Effector CD4-positive, alpha-beta T cell (primary cell): Measurements from ENCODE around the gene TUBGCP4.

Source experiments
- DNase-seq: peaks from one replicate; pipeline ENCODE4 v3.0.0-alpha.2; 2020

Gene TUBGCP4

GRCh38 chr15:43406189-43406588 is 35.3 kb downstream of the TUBGCP4 start:
- no peak for DNase-seq

DNA sequence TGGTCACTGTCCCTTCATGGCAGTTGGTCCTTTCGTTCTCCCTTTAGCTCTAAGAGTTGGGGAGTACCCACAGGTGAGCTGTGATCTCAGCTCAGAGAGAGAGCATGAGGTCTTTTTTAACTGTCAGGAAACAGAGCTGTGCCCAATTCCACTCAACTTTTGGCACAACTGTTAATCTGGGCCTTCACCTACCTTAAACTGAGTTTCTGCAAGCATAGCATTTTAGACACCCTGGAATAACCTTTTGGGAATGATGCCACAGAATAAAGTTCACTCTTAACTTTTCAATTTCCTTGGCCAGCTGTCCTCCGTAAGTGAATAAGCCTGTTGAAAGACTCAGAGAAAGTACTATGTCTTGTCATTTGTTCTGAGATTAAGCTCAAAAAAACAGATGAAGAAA is 35.9 kb downstream of the TUBGCP4 start:
- no peak for DNase-seq

DNA sequence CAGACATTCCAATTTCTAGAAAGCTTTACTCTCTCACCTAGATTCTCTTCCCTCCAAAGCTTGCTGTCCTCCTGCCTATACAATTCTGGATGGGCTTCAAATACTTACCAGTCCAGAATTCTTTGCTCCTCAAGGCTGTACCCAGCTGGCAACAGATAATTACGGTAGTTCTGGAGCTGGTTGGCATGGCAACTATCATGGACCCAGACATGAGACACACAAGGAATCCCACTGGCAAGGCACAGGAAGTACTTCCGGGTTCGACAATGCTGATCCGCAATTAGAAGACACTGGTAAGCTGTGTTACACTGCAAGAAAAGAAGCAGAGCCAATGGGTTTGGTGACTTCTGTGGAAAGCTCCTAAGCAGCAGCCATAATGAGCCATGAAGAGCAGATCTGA is 37.9 kb downstream of the TUBGCP4 start:
- DNase-seq = no peak

- no peak for DNase-seq
Measured at GRCh38 chr15:43410572-43411214, 39.8 kb downstream of the TUBGCP4 start.

DNA sequence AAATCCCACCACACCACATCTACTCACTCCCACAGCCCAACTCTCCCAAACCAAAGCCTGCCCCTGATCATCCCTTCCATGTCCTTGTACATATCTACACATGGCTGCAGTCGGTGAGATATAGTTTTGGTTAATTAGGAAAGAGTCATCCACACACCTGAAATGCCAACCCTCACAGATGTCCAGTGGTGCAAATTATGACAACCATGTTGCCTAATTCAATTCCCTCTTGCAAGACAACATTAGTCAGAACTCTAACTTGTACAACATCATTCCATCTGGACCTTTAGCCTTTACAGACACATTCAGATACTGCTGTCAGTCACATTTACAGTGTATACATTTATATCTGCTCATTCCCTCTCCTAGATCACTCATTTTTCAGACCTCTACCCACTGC is 41.2 kb downstream of the TUBGCP4 start:
- DNase-seq = no peak

DNA sequence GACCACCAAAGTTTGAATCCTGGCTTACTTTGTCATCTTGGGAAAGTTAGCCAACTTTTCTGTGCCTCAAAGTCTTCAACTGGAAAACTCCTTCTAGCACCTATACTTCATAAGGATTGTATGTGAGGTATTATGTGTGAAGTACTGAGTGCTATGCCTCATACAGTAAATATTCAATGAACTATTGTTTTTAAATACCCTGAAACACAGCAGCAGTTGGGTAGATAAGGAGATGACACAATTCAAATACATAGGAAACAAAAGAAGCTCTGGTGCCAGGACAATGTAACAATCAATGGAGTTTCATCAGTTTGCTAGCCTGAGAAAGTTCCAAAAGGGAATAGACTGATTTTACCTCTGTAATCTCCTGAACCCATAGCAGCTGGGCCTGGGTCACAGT is 43.3 kb downstream of the TUBGCP4 start:
- DNase-seq = no peak

GRCh38 chr15:43420435-43420834 is 49.5 kb downstream of the TUBGCP4 start:
- DNase-seq = no peak

GRCh38 chr15:43420876-43421275 is 50.0 kb downstream of the TUBGCP4 start:
- DNase-seq = no peak

- no peak for DNase-seq
Measured at GRCh38 chr15:43423793-43424192, 52.9 kb downstream of the TUBGCP4 start.

DNA sequence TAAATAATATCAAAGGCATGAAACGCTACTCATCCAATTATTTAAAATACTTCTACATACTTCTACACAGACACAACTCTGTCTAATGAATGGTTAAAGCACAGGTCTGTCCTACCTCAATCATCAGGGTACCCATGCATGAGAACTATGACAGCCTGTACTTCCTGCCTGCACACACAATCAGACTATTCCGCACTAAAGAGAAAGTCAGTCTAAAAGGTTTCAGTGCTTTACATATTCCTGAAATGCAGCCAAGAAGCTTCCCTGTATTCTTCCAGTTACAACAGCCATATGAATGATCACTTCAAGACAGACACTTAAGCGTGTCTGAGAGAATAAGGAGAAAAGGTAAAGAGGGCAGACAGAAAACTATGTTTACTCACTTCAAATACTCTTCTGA is 58.8 kb downstream of the TUBGCP4 start:
- DNase-seq = no peak

DNA sequence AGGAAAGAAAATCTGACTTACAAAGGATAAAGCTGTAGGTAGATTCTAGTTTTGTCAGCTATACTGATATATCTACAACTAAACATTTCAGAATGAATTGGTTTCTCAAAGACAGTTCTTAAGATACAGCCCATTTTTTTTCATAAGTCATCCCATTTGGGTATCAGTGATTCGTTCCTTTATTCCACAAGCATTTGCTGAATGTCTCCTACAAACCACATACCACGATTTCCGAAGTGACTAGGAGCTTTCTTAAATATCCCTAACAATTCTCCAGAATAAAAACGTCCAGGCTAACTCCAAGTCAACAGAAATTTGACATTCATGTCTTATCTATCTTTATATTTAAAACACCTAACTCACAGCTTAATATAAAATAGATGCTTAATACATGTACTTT is 62.3 kb downstream of the TUBGCP4 start:
- DNase-seq = no peak

- DNase-seq = no peak
Measured at GRCh38 chr15:43433661-43434303, 62.9 kb downstream of the TUBGCP4 start.

DNA sequence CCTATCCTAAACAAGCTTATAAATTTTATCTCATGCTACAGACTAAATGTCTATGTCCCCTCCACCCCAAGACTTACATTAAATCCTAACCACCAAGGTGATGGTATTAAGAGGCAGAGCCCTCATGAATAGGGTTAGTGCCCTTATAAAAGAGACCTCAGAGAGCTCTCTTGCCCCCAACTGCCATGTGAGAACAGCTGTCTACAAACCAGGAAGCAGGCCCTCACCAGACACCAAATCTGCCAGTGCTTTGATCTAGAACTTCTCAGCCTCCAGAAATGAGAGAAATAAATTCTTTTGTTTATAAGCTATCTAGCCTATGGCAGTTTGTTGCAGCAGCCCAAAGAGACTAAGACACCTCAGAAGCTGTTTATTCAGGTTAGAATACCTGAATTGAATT is 63.5 kb downstream of the TUBGCP4 start:
- DNase-seq = no peak

- DNase-seq = no peak
Measured at GRCh38 chr15:43436395-43436794, 65.5 kb downstream of the TUBGCP4 start.

DNA sequence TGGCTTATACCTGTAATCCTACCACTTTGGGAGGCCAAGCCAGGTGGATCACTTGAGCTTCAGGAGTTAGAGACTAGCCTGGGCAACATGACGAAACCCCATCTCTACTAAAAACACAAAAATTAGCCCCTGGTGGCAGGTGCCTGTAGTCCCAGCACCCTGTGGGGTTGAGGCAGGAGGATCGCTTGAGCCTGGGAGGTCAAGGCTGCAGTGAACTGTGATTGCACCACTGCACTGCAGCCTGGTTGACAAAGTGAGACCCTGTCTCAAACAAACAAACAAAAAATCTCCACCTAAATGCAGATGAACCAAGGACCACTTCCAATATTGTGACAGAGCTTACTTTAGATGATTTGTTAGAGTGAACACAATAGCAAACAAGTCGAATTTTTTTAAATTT is 68.4 kb downstream of the TUBGCP4 start:
- DNase-seq = no peak

- no peak for DNase-seq
Measured at GRCh38 chr15:43440721-43441281, 69.9 kb downstream of the TUBGCP4 start.

GRCh38 chr15:43441316-43441715 is 70.4 kb downstream of the TUBGCP4 start:
- DNase-seq = no peak

DNA sequence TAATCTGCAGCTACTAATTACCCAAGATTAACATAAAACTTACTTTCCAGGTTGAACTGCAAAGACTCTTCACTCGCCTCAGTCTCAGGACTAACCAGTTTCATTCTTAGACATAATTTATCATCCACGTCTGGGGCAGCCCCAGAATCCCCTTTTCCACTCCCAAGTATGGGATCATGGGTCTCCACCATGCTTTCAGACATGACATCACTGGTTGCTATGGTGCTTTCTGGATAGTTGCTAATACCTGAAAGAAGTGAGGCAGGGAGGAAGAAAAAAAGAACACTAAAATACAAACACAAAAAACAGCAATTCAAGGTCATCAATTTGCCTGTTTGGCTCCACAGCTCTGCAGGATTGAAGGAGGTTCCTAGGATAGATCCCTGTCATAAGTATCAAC is 75.4 kb downstream of the TUBGCP4 start:
- DNase-seq = no peak

GRCh38 chr15:43449981-43450380 is 79.1 kb downstream of the TUBGCP4 start:
- DNase-seq = no peak
